NCI-H69 (cell line): ENCODE measurements around the gene C16orf96.

Experiments
- DNase-seq: peaks from one replicate; lab custom pipeline; 2025; lab: John Stamatoyannopoulos, UW

C16orf96 gene

GRCh38 chr16:4646773-4647643 is 90.9 kb downstream of the C16orf96 start:
- DNase-seq: no peak

- DNase-seq: no peak
These were observed 91.5 kb downstream of the C16orf96 start for GRCh38 chr16:4647644-4647980.

GRCh38 chr16:4648917-4649316 is 92.8 kb downstream of the C16orf96 start:
- no peak for DNase-seq

GRCh38 chr16:4649744-4650442 is 93.8 kb downstream of the C16orf96 start:
- no peak for DNase-seq
